BJ (cell line): ENCODE data around the gene PHYHD1. TPM values are rescaled to one million over a fixed set of nuclear protein-coding genes. Genes with fewer than 3 reads are reported as not detected.

Experiments
- CTCF ChIA-PET: fragments of 350-600 bp; formaldehyde crosslinking; extraction: SDS; loops from one replicate; lab custom pipeline; 2021; ENCODE audit warnings: antibody characterized with exemption, inconsistent platforms; lab: Yijun Ruan, JAX
- POLR2A ChIA-PET: fragments of 300-600 bp; sonication (Branson Sonifier 250); formaldehyde crosslinking; extraction: SDS; loops from one replicate; lab custom pipeline; 2021; ENCODE audit warnings: antibody characterized with exemption; lab: Charles Lee
- DNase-seq: peaks from one replicate; pipeline ENCODE4 v3.0.0-alpha.2; 2011; ENCODE audit warnings: low read depth
- H3K27me3 ChIP-seq: 2 replicates; pipeline ENCODE4 v1.6.0; 2011; ENCODE audit warnings: low read length; ENCODE audit not compliant: control insufficient read depth, insufficient read depth
- H3K36me3 ChIP-seq: 2 replicates; pipeline ENCODE4 v1.5.1; 2011; ENCODE audit warnings: low read length; ENCODE audit not compliant: control insufficient read depth, insufficient read depth
- H3K4me3 ChIP-seq: 2 replicates; pipeline ENCODE4 v1.5.1; 2011; ENCODE audit warnings: low read depth, mild to moderate bottlenecking, control low read depth, low read length
- polyA plus RNA-seq: library from polyadenylated mRNA; depleted of rRNA; stranded (reverse); fragments of >200 nt; gene quantifications from 2 replicates; pipeline ENCODE4 v1.2.3, GENCODE V29; 2011
- TF ChIP-seq, protein P1 (sequence below): IDR thresholded peaks from 2 replicates; pipeline ENCODE4 v1.5.1; 2011; ENCODE audit warnings: low read depth, mild to moderate bottlenecking, control low read depth, inconsistent platforms, low read length, moderate library complexity; ENCODE audit not compliant: insufficient read depth

The PHYHD1 gene
- polyA plus RNA-seq, 1 experiment = 18.6 TPM

GRCh38 chr9:128933731-128934130, 12.9 kb downstream of the PHYHD1 start:
- Histone ChIP-seq H3K4me3 (no peak overlapping the region), H3K36me3 (no peaks in the 10 kb centered on the region; the same call in 1 of the 2 replicates), H3K27me3 (no peaks in the 10 kb centered on the region)
- no peak for DNase-seq
- TF ChIP-seq, protein P1, sequence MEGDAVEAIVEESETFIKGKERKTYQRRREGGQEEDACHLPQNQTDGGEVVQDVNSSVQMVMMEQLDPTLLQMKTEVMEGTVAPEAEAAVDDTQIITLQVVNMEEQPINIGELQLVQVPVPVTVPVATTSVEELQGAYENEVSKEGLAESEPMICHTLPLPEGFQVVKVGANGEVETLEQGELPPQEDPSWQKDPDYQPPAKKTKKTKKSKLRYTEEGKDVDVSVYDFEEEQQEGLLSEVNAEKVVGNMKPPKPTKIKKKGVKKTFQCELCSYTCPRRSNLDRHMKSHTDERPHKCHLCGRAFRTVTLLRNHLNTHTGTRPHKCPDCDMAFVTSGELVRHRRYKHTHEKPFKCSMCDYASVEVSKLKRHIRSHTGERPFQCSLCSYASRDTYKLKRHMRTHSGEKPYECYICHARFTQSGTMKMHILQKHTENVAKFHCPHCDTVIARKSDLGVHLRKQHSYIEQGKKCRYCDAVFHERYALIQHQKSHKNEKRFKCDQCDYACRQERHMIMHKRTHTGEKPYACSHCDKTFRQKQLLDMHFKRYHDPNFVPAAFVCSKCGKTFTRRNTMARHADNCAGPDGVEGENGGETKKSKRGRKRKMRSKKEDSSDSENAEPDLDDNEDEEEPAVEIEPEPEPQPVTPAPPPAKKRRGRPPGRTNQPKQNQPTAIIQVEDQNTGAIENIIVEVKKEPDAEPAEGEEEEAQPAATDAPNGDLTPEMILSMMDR = no peak
- CTCF ChIA-PET = interaction anchor here (0.7 to 1.7 kb wide), 3 partner anchors 70 to 72 kb away, joined by 3 to 8 read pairs (median 3); no protein-coding TSS in a partner anchor
- POLR2A ChIA-PET = no interaction called here

- TF ChIP-seq, protein P1 = no peak
- Histone ChIP-seq H3K36me3 (no peaks in the 10 kb centered on the region; the same call in 1 of the 2 replicates), H3K27me3 (no peaks in the 10 kb centered on the region), H3K4me3 (no peak overlapping the region)
- CTCF ChIA-PET = interaction anchor here (1.0 to 2.4 kb wide), 2 partner anchors 8 to 73 kb away, joined by 3 to 14 read pairs; no protein-coding TSS in a partner anchor
- no peak for DNase-seq
- POLR2A ChIA-PET = no interaction called here
Observed at GRCh38 chr9:128936171-128936865, 15.5 kb downstream of the PHYHD1 start.

DNA sequence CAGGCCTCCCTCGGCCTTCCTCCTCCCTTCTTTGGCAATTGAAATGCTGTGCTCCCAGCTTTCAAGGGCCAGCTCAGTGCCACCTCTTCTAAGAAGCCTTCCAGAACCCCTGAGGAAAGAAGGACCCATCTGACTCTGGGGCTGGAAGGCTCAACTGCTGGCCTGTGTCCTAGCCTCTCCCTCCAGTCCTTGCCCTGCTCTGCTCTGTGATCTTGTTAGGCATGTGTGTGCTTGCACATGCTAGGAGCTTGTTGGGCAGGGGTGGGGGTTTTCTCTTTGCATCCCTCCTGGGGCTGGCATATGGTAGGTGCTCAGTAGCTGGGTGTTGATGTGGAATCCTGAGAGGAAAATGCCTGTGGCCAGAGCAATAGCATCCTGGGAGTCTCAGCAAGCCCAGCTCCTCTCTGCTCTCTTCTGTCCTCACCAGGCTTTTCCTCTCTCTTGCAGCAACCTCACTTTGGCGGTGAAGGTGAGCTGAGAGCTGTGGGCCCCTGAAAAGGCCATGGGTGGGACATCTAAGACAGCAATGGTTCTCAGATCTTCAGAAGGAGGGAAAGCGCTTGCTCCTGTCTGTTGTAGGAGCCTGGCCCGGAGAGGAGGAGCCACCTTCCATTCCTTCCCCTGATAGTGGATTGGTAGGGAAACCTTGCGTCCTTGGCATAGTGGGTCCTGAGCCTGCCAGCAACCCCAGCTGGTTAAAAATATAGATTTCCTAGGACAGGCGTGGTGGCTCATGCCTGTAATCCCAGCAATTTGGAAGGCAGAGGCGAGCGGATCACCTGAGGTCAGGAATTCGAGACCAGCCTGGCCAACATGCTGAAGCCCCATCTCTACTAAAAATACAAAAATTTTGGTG, 16.8 kb downstream of the PHYHD1 start:
- CTCF ChIA-PET = interaction anchor here (1.0 to 2.4 kb wide), 2 partner anchors 10 to 14 kb away, joined by 3 to 14 read pairs; no protein-coding TSS in a partner anchor
- DNase-seq = no peak
- TF ChIP-seq, protein P1 = no peak
- Histone ChIP-seq H3K36me3 (no peaks in the 10 kb centered on the region; the same call in 1 of the 2 replicates), H3K27me3 (no peaks in the 10 kb centered on the region), H3K4me3 (no peak overlapping the region)
- POLR2A ChIA-PET = no interaction called here

DNA sequence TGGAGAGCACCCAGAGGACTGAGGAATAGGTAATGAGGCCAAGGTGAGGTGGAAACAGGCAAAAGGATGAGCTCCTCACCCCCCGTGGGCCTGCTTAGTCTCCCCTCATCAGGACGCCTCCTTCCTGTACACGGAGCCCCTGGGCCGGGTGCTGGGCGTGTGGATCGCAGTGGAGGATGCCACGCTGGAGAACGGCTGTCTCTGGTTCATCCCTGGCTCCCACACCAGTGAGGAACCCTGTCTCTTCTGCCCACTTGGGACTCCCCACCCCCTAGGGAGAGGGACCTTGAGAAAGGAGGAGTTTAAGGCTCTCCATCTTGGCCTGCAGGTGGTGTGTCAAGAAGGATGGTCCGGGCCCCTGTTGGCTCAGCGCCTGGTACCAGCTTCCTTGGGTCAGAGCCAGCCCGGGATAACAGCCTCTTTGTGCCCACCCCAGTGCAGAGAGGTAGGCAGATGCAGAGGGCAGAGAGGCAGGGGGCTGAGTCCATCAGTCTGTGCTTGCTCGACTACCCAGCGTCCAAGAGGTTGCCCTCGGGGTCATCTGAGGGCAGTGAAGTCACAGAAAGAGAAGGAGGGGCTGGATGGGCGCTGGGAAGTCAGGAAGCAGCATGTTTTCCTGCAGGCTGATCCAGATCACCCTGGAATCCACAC, 19.6 kb downstream of the PHYHD1 start:
- Histone ChIP-seq H3K4me3 (no peak overlapping the region), H3K36me3 (no peaks in the 10 kb centered on the region; the same call in 1 of the 2 replicates), H3K27me3 (no peaks in the 10 kb centered on the region)
- POLR2A ChIA-PET = no interaction called here
- DNase-seq = no peak
- CTCF ChIA-PET = no interaction called here
- TF ChIP-seq, protein P1 = no peak
